Lower lobe of right lung (tissue), 2 donors: Measurements from ENCODE around the gene WDR7. TPM values are rescaled to one million over a fixed set of nuclear protein-coding genes. Genes with fewer than 3 reads are reported as not detected.

ENCODE experiments used
- ATAC-seq, 2 donors: fragments of 200-7000 bp; cut with Tn5 transposase; one replicate each; pipeline ENCODE4 v1.9.1; 2020 to 2022; ENCODE audit warnings: mild to moderate bottlenecking in 2 of 2, moderate library complexity in 2 of 2
- DNase-seq: peaks from one replicate; pipeline ENCODE4 v3.0.0-alpha.2; 2020
- H3K27ac ChIP-seq: fragments of 200-600 bp; one replicate; pipeline ENCODE4 v1.8.0; 2022
- H3K27me3 ChIP-seq: fragments of 200-600 bp; one replicate; pipeline ENCODE4 v1.8.0; 2022; ENCODE audit warnings: low read depth
- H3K36me3 ChIP-seq: fragments of 200-600 bp; one replicate; pipeline ENCODE4 v1.8.0; 2022; ENCODE audit warnings: mild to moderate bottlenecking
- H3K4me1 ChIP-seq: fragments of 200-600 bp; one replicate; pipeline ENCODE4 v1.8.0; 2022
- H3K4me3 ChIP-seq: fragments of 200-600 bp; one replicate; pipeline ENCODE4 v1.8.0; 2022; ENCODE audit warnings: mild to moderate bottlenecking
- H3K9me3 ChIP-seq: fragments of 200-600 bp; one replicate; pipeline ENCODE4 v1.8.0; 2022
- intact Hi-C: fragments of 100-400 bp; cut with DNase I; formaldehyde crosslinking; loops from one replicate; pipeline ENCODE4 v1.11.0; 2022
- total RNA-seq: library from RNA; stranded (reverse); fragmentation: NEBNext Ultra II Directional; extraction: Animal tissue kit (Norgen Biotek cat#: 25700); gene quantifications from one replicate; pipeline ENCODE4 v1.2.1, GENCODE V29; 2021
- TF ChIP-seq, protein P1 (sequence below): fragments of 200-600 bp; IDR thresholded peaks from one replicate; pipeline ENCODE4 v1.8.0; 2022; ENCODE audit warnings: antibody characterized with exemption, mild to moderate bottlenecking
- donor health status: DM: no; HTN: yes; CAD: no; lungs with severe emphysema.

WDR7 gene
- total RNA-seq, 1 donor from 2014 or later, result 29.1 TPM

DNA sequence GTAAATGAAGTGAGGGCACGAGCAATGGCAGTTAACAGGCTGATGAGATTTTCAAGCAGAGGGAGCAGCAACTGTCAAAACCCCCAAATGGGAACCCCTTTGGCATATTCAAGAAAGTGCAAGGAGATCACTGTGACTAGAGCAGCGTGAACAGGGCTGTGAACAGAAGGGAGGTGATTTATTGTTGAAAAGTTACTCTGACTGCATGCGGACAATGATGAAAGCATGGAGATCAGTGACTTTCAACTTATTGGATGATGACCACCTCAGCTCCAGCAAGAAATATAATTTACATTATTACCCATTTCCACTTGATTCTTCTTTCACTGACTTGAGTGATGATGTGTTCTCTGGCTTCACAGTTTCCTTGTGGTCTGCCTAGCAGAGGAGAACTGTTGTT lies 308.0 kb downstream of the WDR7 start:
- intact Hi-C loops, result no loop called here
- no peak overlapping the region for H3K27ac ChIP-seq
- no peaks in the 10 kb centered on the region for H3K9me3 ChIP-seq
- H3K27me3 ChIP-seq, result no peaks in the 10 kb centered on the region
- no peak for ATAC-seq
- no peaks in the 10 kb centered on the region for H3K36me3 ChIP-seq
- no peaks in the 10 kb centered on the region for H3K4me1 ChIP-seq
- TF ChIP-seq, protein P1, sequence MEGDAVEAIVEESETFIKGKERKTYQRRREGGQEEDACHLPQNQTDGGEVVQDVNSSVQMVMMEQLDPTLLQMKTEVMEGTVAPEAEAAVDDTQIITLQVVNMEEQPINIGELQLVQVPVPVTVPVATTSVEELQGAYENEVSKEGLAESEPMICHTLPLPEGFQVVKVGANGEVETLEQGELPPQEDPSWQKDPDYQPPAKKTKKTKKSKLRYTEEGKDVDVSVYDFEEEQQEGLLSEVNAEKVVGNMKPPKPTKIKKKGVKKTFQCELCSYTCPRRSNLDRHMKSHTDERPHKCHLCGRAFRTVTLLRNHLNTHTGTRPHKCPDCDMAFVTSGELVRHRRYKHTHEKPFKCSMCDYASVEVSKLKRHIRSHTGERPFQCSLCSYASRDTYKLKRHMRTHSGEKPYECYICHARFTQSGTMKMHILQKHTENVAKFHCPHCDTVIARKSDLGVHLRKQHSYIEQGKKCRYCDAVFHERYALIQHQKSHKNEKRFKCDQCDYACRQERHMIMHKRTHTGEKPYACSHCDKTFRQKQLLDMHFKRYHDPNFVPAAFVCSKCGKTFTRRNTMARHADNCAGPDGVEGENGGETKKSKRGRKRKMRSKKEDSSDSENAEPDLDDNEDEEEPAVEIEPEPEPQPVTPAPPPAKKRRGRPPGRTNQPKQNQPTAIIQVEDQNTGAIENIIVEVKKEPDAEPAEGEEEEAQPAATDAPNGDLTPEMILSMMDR, result no peak
- DNase-seq, result no peak
- H3K4me3 ChIP-seq, result no peak overlapping the region

DNA sequence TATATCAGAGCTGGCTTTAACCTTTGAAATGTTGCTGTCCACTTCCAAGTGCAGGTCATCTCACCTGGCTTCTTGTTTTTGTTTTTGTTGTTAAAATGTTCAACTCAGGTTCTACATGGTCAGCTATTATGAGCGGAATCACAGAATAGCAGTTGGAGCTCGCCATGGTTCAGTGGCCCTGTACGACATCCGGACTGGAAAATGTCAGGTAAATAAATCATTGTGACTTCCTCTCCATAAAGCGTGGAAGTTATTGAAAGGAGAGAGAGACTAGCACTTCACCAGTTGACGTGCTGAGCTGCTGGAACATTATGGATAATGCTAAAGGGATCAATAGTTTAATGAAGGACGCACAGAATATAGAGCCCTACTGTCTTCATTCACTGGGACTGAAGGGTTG lies 311.2 kb downstream of the WDR7 start:
- ATAC-seq (no peak), DNase-seq (no peak)
- Histone ChIP-seq H3K27me3 (no peaks in the 10 kb centered on the region), H3K4me3 (no peak overlapping the region), H3K9me3 (no peaks in the 10 kb centered on the region), H3K4me1 (no peaks in the 10 kb centered on the region), H3K36me3 (no peaks in the 10 kb centered on the region), H3K27ac (no peak overlapping the region)
- intact Hi-C loops, result no loop called here
- TF ChIP-seq, protein P1, result no peak

DNA sequence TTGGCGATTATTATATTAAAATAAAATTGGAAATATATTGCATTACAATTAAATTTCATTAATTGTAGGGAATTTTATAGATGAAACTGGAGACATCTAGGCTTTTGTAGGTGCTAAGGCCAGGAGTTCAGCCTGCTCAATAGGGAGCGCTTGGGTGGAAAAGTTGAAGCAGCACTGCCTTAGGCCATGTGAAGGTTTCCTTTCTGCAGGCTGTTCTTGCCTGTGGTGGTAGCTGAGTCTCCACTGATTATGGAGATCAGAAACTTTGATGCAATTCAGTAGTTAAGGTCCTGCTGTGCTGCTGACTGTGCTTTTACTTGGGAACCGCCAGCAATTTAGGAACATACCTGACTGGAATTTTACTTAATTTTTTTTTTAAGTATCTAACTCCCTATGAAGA lies 315.9 kb downstream of the WDR7 start:
- no peaks in the 10 kb centered on the region for H3K9me3 ChIP-seq
- no peaks in the 10 kb centered on the region for H3K27me3 ChIP-seq
- no peak overlapping the region for H3K4me3 ChIP-seq
- H3K27ac ChIP-seq, result no peak overlapping the region
- no peaks in the 10 kb centered on the region for H3K36me3 ChIP-seq
- DNase-seq, result no peak
- intact Hi-C loops, result no loop called here
- no peaks in the 10 kb centered on the region for H3K4me1 ChIP-seq
- TF ChIP-seq, protein P1, result no peak
- ATAC-seq, result no peak

GRCh38 chr18:56973487-56973886 lies 322.3 kb downstream of the WDR7 start:
- no peak for ATAC-seq
- TF ChIP-seq, protein P1, result no peak
- intact Hi-C loops, result no loop called here
- no peaks in the 10 kb centered on the region for H3K36me3 ChIP-seq
- no peaks in the 10 kb centered on the region for H3K9me3 ChIP-seq
- DNase-seq, result no peak
- no peak overlapping the region for H3K4me3 ChIP-seq
- H3K27ac ChIP-seq, result no peak overlapping the region
- H3K4me1 ChIP-seq, result no peaks in the 10 kb centered on the region
- no peaks in the 10 kb centered on the region for H3K27me3 ChIP-seq

DNA sequence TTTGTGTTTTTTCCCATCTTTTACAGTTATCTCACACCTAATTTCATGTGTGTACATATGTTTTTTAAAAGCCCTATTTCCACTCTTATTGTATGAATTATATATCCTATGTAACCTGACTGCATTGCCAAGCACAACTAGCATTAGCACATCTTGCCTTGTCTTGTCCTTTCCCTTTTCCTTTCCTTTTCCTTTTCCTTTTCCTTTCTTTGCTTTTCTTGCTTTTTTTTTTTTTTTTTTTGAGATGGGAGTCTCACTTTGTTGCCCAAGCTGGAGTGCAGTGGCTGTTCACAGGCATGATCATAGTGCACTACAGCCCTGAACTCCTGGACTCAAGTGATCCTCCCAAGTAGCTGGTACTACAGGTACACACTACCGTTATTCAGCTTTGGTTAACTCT lies 323.0 kb downstream of the WDR7 start:
- DNase-seq (no peak), ATAC-seq (no peak)
- Histone ChIP-seq H3K27ac (no peak overlapping the region), H3K4me1 (no peaks in the 10 kb centered on the region), H3K4me3 (no peak overlapping the region), H3K36me3 (no peaks in the 10 kb centered on the region), H3K27me3 (no peaks in the 10 kb centered on the region), H3K9me3 (no peaks in the 10 kb centered on the region)
- TF ChIP-seq, protein P1, result no peak
- intact Hi-C loops, result no loop called here

- Histone ChIP-seq H3K27me3 (no peaks in the 10 kb centered on the region), H3K36me3 (no peaks in the 10 kb centered on the region), H3K4me3 (no peak overlapping the region), H3K9me3 (no peaks in the 10 kb centered on the region), H3K4me1 (no peaks in the 10 kb centered on the region), H3K27ac (no peak overlapping the region)
- ATAC-seq (no peak), DNase-seq (no peak)
- TF ChIP-seq, protein P1, result no peak
- intact Hi-C loops, result no loop called here
These were observed 324.1 kb downstream of the WDR7 start for GRCh38 chr18:56975276-56975675.
